ENCODE results near the gene C10orf67.

GRCh38 chr10:23157239-23157681 lies 187.3 kb downstream of the C10orf67 start:
- no peak for TF ChIP-seq POLR2A (IDR thresholded peaks at IDR 0.05; ENCODE audit: low read length)
- TF ChIP-seq GATA1 (IDR thresholded peaks at IDR 0.05; ENCODE audit: low read depth, low read length): no peak
